HEK293 (cell line): ENCODE measurements around the gene PRKCE.
A peak's percentile ranks its signal among the peaks of the same experiment; 100 is the strongest.

Experiments
- CTCF ChIA-PET: fragments of 350-600 bp; formaldehyde crosslinking; extraction: SDS; loops from one replicate; lab custom pipeline; 2021; ENCODE audit warnings: antibody characterized with exemption; lab: Yijun Ruan, JAX
- POLR2A ChIA-PET: fragments of 300-600 bp; formaldehyde crosslinking; extraction: SDS; loops from one replicate; lab custom pipeline; 2020; ENCODE audit warnings: antibody characterized with exemption, inconsistent platforms; lab: Yijun Ruan, JAX
- H3K27ac ChIP-seq: fragments of 200-500 bp; sonication (Bioruptor generic); 2 replicates; pipeline ENCODE4 v1.5.1; 2014; ENCODE audit warnings: low read depth, low read length, control low read depth, inconsistent platforms; ENCODE audit errors: extremely low read depth
- H3K36me3 ChIP-seq, 2 experiments: fragments of 200-500 bp in 1 of 2; sonication (Bioruptor generic) in 1 of 2; 1 replicate in 1 of 2; 2 replicates in 1 of 2; pipeline ENCODE4 v1.5.1; 2014 to 2017; ENCODE audit warnings: inconsistent platforms in 2 of 2, low read length in 2 of 2; ENCODE audit not compliant: control insufficient read depth in 2 of 2, insufficient read depth in 1 of 2
- H3K4me1 ChIP-seq: fragments of 200-500 bp; sonication (Bioruptor generic); 2 replicates; pipeline ENCODE4 v1.5.1; 2014; ENCODE audit warnings: mild to moderate bottlenecking, low read length, inconsistent platforms; ENCODE audit not compliant: control insufficient read depth, insufficient read depth
- H3K4me3 ChIP-seq: 2 replicates; pipeline ENCODE4 v1.5.1; 2011; ENCODE audit warnings: low read depth, mild to moderate bottlenecking, control low read depth, low read length, moderate library complexity
- H3K9me3 ChIP-seq: fragments of 200-500 bp; sonication (Bioruptor generic); 2 replicates; pipeline ENCODE4 v1.5.1; 2014; ENCODE audit warnings: low read depth, low read length, inconsistent platforms; ENCODE audit not compliant: control insufficient read depth, insufficient read depth
- FEZF1 ChIP-seq: fragments of 450-650 bp; formaldehyde crosslinking; IDR thresholded peaks from 2 replicates; pipeline ENCODE4 v1.5.1; 2016; ENCODE audit warnings: missing biosample characterization, missing genetic modification characterization
- GLIS2 ChIP-seq: fragments of 450-650 bp; formaldehyde crosslinking; IDR thresholded peaks from 2 replicates; pipeline ENCODE4 v1.5.1; 2016; ENCODE audit warnings: missing biosample characterization, missing genetic modification characterization
- SALL2 ChIP-seq: fragments of 450-650 bp; formaldehyde crosslinking; IDR thresholded peaks from 2 replicates; pipeline ENCODE4 v1.5.0; 2017; ENCODE audit warnings: missing biosample characterization, mild to moderate bottlenecking, missing genetic modification characterization, borderline replicate concordance
- TRIM28 ChIP-seq: IDR thresholded peaks from 2 replicates; pipeline ENCODE4 v1.6.1; 2011; ENCODE audit warnings: low read length, control low read depth, borderline replicate concordance
- ZBTB17 ChIP-seq: fragments of 450-650 bp; formaldehyde crosslinking; IDR thresholded peaks from 2 replicates; pipeline ENCODE4 v1.5.1; 2016; ENCODE audit warnings: missing biosample characterization, missing genetic modification characterization
- ZBTB8A ChIP-seq: fragments of 450-650 bp; formaldehyde crosslinking; IDR thresholded peaks from 2 replicates; pipeline ENCODE4 v1.5.1; 2016; ENCODE audit warnings: missing biosample characterization, missing genetic modification characterization
- ZNF221 ChIP-seq: fragments of 450-650 bp; formaldehyde crosslinking; IDR thresholded peaks from 2 replicates; pipeline ENCODE4 v1.5.1; 2017; ENCODE audit warnings: missing biosample characterization, missing genetic modification characterization, borderline replicate concordance
- ZNF350 ChIP-seq: fragments of 450-650 bp; formaldehyde crosslinking; IDR thresholded peaks from 2 replicates; pipeline ENCODE4 v1.5.0; 2017; ENCODE audit warnings: missing biosample characterization, mild to moderate bottlenecking, missing genetic modification characterization
- ZNF48 ChIP-seq: fragments of 450-650 bp; formaldehyde crosslinking; IDR thresholded peaks from 2 replicates; pipeline ENCODE4 v1.5.1; 2016; ENCODE audit warnings: missing biosample characterization, missing genetic modification characterization
- ZNF623 ChIP-seq: fragments of 450-650 bp; formaldehyde crosslinking; IDR thresholded peaks from 2 replicates; pipeline ENCODE4 v1.5.1; 2016; ENCODE audit warnings: missing biosample characterization, missing genetic modification characterization
- ZNF677 ChIP-seq: fragments of 450-650 bp; IDR thresholded peaks from 2 replicates; pipeline ENCODE4 v1.5.0; 2018; ENCODE audit warnings: missing biosample characterization, mild to moderate bottlenecking, missing genetic modification characterization, moderate library complexity
- ZNF830 ChIP-seq: fragments of 450-650 bp; IDR thresholded peaks from 2 replicates; pipeline ENCODE4 v1.5.0; 2018; ENCODE audit warnings: missing biosample characterization, missing genetic modification characterization, low read depth, mild to moderate bottlenecking, moderate library complexity
- TF ChIP-seq, protein P1 (sequence below): fragments of 450-650 bp; formaldehyde crosslinking; IDR thresholded peaks from 2 replicates; pipeline ENCODE4 v1.5.1; 2016; ENCODE audit warnings: missing biosample characterization, missing genetic modification characterization
- TF ChIP-seq, protein P2 (sequence below): fragments of 450-650 bp; formaldehyde crosslinking; IDR thresholded peaks from 2 replicates; pipeline ENCODE4 v1.5.1; 2016; ENCODE audit warnings: missing biosample characterization, missing genetic modification characterization
- TF ChIP-seq, protein P3 (sequence below): fragments of 450-650 bp; formaldehyde crosslinking; IDR thresholded peaks from 2 replicates; pipeline ENCODE4 v1.5.1; 2017; ENCODE audit warnings: missing biosample characterization, missing genetic modification characterization
- TF ChIP-seq, protein P4 (sequence below): fragments of 450-650 bp; formaldehyde crosslinking; IDR thresholded peaks from 2 replicates; pipeline ENCODE4 v1.5.1; 2016; ENCODE audit warnings: missing biosample characterization, missing genetic modification characterization
- TF ChIP-seq, protein P5 (sequence below): fragments of 450-650 bp; formaldehyde crosslinking; IDR thresholded peaks from 2 replicates; pipeline ENCODE4 v1.5.1; 2016; ENCODE audit warnings: missing biosample characterization, missing genetic modification characterization, borderline replicate concordance
- TF ChIP-seq, protein P6 (sequence below): fragments of 450-650 bp; formaldehyde crosslinking; IDR thresholded peaks from 2 replicates; pipeline ENCODE4 v1.5.1; 2016; ENCODE audit warnings: missing biosample characterization, missing genetic modification characterization

Gene PRKCE

DNA sequence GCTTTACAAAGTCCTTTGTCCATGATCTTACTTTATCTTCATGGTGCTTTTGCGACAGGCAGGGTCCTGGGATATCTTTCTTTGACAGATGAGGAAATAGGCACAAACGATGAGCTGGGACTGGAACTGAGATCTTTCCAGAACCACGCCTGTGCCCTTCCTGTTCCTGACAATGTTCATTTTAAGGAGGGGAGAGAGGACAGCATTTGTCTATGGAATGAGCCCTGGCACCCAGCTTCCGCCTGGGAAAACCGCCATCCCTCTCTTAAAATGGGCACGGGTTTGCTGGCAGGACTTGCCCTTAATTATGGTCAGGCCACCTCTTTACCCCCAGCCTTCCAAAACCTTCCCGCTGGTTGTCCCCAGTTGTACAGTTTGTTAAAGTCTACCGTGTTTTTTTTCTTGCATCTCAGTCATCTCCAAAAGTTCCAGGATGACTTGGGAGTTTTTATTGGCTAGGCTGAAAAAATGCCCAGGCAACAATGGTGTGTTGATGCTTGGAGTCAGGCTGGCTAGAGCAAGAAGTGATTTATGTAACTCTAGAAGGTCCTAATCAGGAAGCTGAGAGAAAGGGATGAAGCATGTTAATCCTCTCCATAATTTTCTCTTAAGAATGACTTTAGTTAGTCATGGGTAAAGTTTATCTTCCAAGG is 380.8 kb downstream of the PRKCE start (continued):
- TF ChIP-seq, protein P1, sequence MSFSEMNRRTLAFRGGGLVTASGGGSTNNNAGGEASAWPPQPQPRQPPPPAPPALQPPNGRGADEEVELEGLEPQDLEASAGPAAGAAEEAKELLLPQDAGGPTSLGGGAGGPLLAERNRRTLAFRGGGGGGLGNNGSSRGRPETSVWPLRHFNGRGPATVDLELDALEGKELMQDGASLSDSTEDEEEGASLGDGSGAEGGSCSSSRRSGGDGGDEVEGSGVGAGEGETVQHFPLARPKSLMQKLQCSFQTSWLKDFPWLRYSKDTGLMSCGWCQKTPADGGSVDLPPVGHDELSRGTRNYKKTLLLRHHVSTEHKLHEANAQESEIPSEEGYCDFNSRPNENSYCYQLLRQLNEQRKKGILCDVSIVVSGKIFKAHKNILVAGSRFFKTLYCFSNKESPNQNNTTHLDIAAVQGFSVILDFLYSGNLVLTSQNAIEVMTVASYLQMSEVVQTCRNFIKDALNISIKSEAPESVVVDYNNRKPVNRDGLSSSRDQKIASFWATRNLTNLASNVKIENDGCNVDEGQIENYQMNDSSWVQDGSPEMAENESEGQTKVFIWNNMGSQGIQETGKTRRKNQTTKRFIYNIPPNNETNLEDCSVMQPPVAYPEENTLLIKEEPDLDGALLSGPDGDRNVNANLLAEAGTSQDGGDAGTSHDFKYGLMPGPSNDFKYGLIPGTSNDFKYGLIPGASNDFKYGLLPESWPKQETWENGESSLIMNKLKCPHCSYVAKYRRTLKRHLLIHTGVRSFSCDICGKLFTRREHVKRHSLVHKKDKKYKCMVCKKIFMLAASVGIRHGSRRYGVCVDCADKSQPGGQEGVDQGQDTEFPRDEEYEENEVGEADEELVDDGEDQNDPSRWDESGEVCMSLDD: no peak
- TF ChIP-seq, protein P2, sequence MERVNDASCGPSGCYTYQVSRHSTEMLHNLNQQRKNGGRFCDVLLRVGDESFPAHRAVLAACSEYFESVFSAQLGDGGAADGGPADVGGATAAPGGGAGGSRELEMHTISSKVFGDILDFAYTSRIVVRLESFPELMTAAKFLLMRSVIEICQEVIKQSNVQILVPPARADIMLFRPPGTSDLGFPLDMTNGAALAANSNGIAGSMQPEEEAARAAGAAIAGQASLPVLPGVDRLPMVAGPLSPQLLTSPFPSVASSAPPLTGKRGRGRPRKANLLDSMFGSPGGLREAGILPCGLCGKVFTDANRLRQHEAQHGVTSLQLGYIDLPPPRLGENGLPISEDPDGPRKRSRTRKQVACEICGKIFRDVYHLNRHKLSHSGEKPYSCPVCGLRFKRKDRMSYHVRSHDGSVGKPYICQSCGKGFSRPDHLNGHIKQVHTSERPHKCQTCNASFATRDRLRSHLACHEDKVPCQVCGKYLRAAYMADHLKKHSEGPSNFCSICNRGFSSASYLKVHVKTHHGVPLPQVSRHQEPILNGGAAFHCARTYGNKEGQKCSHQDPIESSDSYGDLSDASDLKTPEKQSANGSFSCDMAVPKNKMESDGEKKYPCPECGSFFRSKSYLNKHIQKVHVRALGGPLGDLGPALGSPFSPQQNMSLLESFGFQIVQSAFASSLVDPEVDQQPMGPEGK: no peak
- TF ChIP-seq TRIM28: no peak
- TF ChIP-seq ZNF623 (tag by site-specific recombination): no peak
- TF ChIP-seq ZBTB17 (tag by site-specific recombination): no peak

DNA sequence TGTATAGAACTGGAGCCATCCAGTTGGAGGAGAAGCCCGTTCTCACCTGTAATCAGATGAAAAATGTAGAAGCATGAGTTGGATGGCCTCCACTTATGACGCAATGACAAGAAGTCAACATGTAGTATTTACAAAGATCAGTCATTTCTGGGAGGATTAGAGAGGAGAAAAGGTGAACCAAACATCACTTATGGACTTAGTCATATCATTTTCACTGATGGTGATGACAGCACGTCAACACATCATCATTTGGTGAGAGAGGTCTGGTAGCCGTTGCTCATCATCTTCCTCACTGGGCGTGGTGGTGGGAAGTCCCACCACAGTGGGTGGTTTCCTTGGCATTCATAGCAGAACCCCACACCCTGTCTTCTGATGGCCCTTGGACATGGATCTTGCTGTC is 381.5 kb downstream of the PRKCE start:
- no peaks in the 10 kb centered on the region for H3K36me3 ChIP-seq
- CTCF ChIA-PET: interaction anchor here (0.7 kb wide), 1 partner anchor 25 kb away, joined by 3 read pairs; no protein-coding TSS in a partner anchor
- TF ChIP-seq ZNF221 (tag by site-specific recombination) (no peak), ZBTB8A (tag by site-specific recombination) (no peak), ZNF48 (tag by site-specific recombination) (no peak), ZNF830 (no peak), GLIS2 (tag by site-specific recombination) (no peak), FEZF1 (tag by site-specific recombination) (no peak)
- TF ChIP-seq, protein P3, sequence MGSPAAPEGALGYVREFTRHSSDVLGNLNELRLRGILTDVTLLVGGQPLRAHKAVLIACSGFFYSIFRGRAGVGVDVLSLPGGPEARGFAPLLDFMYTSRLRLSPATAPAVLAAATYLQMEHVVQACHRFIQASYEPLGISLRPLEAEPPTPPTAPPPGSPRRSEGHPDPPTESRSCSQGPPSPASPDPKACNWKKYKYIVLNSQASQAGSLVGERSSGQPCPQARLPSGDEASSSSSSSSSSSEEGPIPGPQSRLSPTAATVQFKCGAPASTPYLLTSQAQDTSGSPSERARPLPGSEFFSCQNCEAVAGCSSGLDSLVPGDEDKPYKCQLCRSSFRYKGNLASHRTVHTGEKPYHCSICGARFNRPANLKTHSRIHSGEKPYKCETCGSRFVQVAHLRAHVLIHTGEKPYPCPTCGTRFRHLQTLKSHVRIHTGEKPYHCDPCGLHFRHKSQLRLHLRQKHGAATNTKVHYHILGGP (tag by site-specific recombination): no peak

DNA sequence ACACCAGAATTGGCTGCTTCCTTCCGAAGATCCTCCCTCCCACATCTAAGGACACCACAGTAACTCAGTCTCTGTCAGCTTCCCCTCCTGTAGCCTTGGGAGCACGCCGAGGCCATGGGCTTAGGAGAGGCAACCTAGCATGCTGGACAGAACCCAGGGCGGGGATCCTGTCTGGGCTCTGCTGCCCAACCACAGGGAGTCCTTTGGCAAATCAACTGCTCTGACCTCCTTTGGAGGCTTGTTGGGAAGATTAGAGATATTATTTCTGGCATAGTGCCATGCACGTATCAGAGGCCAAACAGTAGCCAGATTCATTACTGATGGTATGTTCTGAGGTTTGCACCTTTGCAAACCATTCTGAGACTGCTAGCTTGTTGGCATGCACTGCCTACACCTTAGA is 383.1 kb downstream of the PRKCE start:
- Histone ChIP-seq H3K9me3 (no peaks in the 10 kb centered on the region), H3K36me3 (no peaks in the 10 kb centered on the region), H3K27ac (no peak overlapping the region), H3K4me1 (no peaks in the 10 kb centered on the region; the same call in 1 of the 2 replicates), H3K4me3 (no peak overlapping the region)
- ChIA-PET CTCF (no interaction called here), POLR2A (no interaction called here)
- 0 out of 2 replicates have a peak, but pooled peaks have one; percentile 9 for TF ChIP-seq ZNF350 (tag by site-specific recombination)
- TF ChIP-seq, protein P4, sequence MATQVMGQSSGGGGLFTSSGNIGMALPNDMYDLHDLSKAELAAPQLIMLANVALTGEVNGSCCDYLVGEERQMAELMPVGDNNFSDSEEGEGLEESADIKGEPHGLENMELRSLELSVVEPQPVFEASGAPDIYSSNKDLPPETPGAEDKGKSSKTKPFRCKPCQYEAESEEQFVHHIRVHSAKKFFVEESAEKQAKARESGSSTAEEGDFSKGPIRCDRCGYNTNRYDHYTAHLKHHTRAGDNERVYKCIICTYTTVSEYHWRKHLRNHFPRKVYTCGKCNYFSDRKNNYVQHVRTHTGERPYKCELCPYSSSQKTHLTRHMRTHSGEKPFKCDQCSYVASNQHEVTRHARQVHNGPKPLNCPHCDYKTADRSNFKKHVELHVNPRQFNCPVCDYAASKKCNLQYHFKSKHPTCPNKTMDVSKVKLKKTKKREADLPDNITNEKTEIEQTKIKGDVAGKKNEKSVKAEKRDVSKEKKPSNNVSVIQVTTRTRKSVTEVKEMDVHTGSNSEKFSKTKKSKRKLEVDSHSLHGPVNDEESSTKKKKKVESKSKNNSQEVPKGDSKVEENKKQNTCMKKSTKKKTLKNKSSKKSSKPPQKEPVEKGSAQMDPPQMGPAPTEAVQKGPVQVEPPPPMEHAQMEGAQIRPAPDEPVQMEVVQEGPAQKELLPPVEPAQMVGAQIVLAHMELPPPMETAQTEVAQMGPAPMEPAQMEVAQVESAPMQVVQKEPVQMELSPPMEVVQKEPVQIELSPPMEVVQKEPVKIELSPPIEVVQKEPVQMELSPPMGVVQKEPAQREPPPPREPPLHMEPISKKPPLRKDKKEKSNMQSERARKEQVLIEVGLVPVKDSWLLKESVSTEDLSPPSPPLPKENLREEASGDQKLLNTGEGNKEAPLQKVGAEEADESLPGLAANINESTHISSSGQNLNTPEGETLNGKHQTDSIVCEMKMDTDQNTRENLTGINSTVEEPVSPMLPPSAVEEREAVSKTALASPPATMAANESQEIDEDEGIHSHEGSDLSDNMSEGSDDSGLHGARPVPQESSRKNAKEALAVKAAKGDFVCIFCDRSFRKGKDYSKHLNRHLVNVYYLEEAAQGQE (tag by site-specific recombination): peak; percentile 61; the same call in 1 of the 2 replicates
- TF ChIP-seq SALL2: no peak
- TF ChIP-seq ZNF677 (tag by site-specific recombination): no peak
- TF ChIP-seq, protein P5, sequence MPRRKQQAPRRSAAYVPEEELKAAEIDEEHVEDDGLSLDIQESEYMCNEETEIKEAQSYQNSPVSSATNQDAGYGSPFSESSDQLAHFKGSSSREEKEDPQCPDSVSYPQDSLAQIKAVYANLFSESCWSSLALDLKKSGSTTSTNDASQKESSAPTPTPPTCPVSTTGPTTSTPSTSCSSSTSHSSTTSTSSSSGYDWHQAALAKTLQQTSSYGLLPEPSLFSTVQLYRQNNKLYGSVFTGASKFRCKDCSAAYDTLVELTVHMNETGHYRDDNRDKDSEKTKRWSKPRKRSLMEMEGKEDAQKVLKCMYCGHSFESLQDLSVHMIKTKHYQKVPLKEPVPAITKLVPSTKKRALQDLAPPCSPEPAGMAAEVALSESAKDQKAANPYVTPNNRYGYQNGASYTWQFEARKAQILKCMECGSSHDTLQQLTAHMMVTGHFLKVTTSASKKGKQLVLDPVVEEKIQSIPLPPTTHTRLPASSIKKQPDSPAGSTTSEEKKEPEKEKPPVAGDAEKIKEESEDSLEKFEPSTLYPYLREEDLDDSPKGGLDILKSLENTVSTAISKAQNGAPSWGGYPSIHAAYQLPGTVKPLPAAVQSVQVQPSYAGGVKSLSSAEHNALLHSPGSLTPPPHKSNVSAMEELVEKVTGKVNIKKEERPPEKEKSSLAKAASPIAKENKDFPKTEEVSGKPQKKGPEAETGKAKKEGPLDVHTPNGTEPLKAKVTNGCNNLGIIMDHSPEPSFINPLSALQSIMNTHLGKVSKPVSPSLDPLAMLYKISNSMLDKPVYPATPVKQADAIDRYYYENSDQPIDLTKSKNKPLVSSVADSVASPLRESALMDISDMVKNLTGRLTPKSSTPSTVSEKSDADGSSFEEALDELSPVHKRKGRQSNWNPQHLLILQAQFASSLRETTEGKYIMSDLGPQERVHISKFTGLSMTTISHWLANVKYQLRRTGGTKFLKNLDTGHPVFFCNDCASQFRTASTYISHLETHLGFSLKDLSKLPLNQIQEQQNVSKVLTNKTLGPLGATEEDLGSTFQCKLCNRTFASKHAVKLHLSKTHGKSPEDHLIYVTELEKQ: no peak
- TF ChIP-seq, protein P6, sequence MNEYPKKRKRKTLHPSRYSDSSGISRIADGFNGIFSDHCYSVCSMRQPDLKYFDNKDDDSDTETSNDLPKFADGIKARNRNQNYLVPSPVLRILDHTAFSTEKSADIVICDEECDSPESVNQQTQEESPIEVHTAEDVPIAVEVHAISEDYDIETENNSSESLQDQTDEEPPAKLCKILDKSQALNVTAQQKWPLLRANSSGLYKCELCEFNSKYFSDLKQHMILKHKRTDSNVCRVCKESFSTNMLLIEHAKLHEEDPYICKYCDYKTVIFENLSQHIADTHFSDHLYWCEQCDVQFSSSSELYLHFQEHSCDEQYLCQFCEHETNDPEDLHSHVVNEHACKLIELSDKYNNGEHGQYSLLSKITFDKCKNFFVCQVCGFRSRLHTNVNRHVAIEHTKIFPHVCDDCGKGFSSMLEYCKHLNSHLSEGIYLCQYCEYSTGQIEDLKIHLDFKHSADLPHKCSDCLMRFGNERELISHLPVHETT (tag by site-specific recombination): no peak
- peak; percentile 39; the same call in 1 of the 2 replicates for TF ChIP-seq ZBTB17 (tag by site-specific recombination)

More for the DNA sequence above, 381.5 kb downstream of the PRKCE start:
- Histone ChIP-seq H3K9me3 (no peaks in the 10 kb centered on the region), H3K4me1 (peaks cover 2% of the 10 kb centered on the region), H3K4me3 (no peak overlapping the region), H3K27ac (no peak overlapping the region)
- POLR2A ChIA-PET: no interaction called here
